K562 treated with DMSO at 1 percent for 48 hours (cell line): ENCODE data around the gene KATNBL1. TPM values are rescaled to one million over a fixed set of nuclear protein-coding genes. Genes with fewer than 3 reads are reported as not detected.

Source experiments
- total RNA-seq: library from RNA; unstranded; fragments of 300-600 nt; gene quantifications from 2 replicates; pipeline ENCODE4 v1.2.3, GENCODE V29; 2022; ENCODE audit warnings: low replicate concordance; ENCODE audit errors: extremely low read depth

The KATNBL1 gene, protein sequence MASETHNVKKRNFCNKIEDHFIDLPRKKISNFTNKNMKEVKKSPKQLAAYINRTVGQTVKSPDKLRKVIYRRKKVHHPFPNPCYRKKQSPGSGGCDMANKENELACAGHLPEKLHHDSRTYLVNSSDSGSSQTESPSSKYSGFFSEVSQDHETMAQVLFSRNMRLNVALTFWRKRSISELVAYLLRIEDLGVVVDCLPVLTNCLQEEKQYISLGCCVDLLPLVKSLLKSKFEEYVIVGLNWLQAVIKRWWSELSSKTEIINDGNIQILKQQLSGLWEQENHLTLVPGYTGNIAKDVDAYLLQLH
- total RNA-seq, result not detected in 2 replicates

GRCh38 chr15:34209421-34210282 lies at the start of gene KATNBL1:
KATNBL1 (minus strand) TSS chr15:34210096; CDS start chr15:34163676, 46,420 bp downstream.

DNA sequence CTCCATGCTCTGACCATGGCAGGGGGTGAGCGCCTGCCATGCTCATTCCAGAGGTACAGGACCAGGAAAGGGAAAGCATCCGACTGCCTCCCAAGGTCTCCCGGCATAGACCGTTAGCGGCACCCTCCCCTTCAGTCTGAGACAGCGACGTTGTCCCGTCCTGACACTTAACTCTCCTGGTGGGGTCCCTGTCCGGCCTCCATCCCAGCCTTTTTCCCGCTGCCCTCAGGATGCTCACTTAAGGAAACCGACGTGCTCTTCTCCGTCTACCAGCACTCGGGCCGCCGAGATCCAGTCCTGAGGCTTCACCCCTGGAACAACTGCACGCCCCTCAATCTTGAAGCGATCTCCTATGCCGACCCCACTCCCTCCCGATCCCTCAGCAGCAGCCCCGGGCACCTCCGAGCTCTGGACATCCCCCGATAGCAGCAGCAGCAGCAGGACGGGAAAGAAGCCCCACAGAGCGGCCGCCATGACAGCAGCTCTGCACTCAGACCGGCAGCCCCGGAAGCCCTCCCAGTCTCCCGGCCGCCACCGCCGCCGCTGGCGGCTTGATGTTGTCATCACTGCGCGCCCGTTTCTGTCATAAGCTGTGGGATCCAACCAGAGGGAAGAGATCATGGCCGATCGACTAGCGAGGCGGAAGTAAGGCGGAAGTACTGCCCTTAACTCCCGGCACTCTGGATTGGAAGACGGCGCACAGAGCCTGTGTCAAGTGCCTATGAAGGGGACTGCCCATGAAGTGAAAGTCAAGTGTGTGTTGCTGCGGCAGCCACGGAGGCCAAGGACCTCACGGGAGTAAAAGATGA lies 108.3 kb downstream of the KATNBL1 start, which contains the start of the genes EMC7 and PGBD4:
Gene EMC7 (minus strand): TSS at position 497 of the 809 bp plus-strand sequence. CDS start 23 bp downstream, at position 474.
Gene PGBD4 (plus strand): TSS at position 718 of the 809 bp plus-strand sequence. CDS start 449 bp downstream, outside the sequence.

Other genes starting within 250 kb of the KATNBL1 start
- gene CHRM5, start 241.6 kb downstream of the KATNBL1 start, total RNA-seq, result not detected in 2 replicates
- gene AVEN, start 170.9 kb downstream of the KATNBL1 start, total RNA-seq, result not detected in 2 replicates
- not detected in 2 replicates for gene EMC7, start 108.2 kb downstream of the KATNBL1 start, total RNA-seq
- not detected in 2 replicates for gene PGBD4, start 108.0 kb downstream of the KATNBL1 start, total RNA-seq
- gene EMC4, start 14.9 kb upstream of the KATNBL1 start, total RNA-seq, result not detected in 2 replicates
- not detected in 2 replicates for gene SLC12A6, start 127.7 kb upstream of the KATNBL1 start, total RNA-seq
- gene NOP10, start 133.0 kb upstream of the KATNBL1 start, total RNA-seq, result not detected in 2 replicates
- not detected in 2 replicates for gene NUTM1, start 133.2 kb upstream of the KATNBL1 start, total RNA-seq
- not detected in 2 replicates for gene LPCAT4, start 157.1 kb upstream of the KATNBL1 start, total RNA-seq
- not detected in 2 replicates for gene GOLGA8A, start 227.7 kb upstream of the KATNBL1 start, total RNA-seq